ENCODE data around the gene CPSF4.

Gene CPSF4

GRCh38 chr7:99489235-99489634 lies 50.5 kb downstream of the CPSF4 start:
- no peak for DNase-seq (ENCODE audit: low spot score)
- TF ChIP-seq, protein P1, sequence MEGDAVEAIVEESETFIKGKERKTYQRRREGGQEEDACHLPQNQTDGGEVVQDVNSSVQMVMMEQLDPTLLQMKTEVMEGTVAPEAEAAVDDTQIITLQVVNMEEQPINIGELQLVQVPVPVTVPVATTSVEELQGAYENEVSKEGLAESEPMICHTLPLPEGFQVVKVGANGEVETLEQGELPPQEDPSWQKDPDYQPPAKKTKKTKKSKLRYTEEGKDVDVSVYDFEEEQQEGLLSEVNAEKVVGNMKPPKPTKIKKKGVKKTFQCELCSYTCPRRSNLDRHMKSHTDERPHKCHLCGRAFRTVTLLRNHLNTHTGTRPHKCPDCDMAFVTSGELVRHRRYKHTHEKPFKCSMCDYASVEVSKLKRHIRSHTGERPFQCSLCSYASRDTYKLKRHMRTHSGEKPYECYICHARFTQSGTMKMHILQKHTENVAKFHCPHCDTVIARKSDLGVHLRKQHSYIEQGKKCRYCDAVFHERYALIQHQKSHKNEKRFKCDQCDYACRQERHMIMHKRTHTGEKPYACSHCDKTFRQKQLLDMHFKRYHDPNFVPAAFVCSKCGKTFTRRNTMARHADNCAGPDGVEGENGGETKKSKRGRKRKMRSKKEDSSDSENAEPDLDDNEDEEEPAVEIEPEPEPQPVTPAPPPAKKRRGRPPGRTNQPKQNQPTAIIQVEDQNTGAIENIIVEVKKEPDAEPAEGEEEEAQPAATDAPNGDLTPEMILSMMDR (IDR thresholded peaks at IDR 0.05; ENCODE audit: extremely low read depth, insufficient read depth, missing control alignments): no peak
- in situ Hi-C loops (cut with MboI; ENCODE audit: low pct_unique_long_range_greater_than_20kb, low sequenced_read_pairs, unreplicated experiment): no loop called here

GRCh38 chr7:99490878-99491277 lies 52.1 kb downstream of the CPSF4 start:
- in situ Hi-C loops (cut with MboI; ENCODE audit: low pct_unique_long_range_greater_than_20kb, low sequenced_read_pairs, unreplicated experiment): no loop called here
- TF ChIP-seq, protein P1 (IDR thresholded peaks at IDR 0.05; ENCODE audit: extremely low read depth, insufficient read depth, missing control alignments): no peak
- DNase-seq (ENCODE audit: low spot score): no peak

DNA sequence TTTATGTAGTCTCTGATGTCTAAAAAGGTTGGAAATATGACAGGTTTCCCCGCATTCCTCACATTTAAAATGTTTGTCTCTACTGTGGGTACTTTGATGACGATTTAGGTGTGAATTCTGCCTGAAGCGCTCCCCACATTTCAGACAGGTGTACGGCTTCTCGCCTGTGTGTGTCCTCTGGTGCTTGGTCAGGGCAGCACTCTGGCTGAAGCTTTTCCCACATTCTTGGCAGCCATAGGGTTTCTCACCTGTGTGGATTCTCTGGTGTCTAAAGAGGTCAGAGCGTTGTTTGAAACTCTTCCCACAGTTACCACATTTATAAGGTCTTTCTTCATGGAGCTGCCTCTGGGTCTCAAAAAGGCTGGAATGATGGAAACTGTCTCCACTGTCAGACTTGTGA lies 55.1 kb downstream of the CPSF4 start:
- TF ChIP-seq, protein P1 (IDR thresholded peaks at IDR 0.05; ENCODE audit: extremely low read depth, insufficient read depth, missing control alignments): no peak
- in situ Hi-C loops (cut with MboI; ENCODE audit: low pct_unique_long_range_greater_than_20kb, low sequenced_read_pairs, unreplicated experiment): no loop called here
- DNase-seq (ENCODE audit: low spot score): no peak

DNA sequence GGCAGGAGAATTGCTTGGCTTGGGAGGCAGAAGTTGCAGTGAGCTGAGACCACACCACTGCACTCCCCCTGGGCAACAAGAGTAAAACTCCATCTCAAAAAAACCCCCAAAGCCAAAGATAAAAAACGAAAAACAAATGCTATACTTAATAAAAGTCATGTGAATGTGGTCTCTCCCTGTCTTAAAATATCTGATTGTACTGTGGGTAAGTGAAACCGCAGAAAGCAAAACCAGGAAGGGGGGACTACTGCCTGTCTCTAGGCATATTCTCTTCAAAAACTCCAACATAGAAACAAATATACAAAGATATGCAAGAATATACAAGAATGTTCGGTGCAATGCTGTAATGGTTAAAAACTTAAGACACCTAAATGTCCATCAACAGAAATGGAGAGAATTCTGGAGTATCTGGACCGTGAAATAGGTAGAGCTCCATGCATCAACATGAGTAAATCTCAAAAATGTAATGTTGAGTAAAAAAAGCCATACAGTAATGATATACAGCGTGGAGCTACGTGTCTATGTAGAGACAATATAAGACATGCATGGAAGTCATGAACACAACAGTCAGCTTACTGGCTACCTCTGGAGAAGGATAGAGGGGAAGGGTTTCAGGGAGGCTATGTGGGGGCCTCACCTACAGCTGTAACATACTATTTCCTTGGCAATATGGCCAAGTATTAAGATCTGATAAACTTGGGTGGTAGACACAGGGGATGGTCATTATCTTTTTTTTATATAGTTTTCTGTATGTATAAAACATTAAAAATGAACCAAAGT lies 59.2 kb downstream of the CPSF4 start:
- TF ChIP-seq, protein P1 (IDR thresholded peaks at IDR 0.05; ENCODE audit: extremely low read depth, insufficient read depth, missing control alignments): no peak
- in situ Hi-C loops (cut with MboI; ENCODE audit: low pct_unique_long_range_greater_than_20kb, low sequenced_read_pairs, unreplicated experiment): no loop called here

GRCh38 chr7:99498546-99498944 lies 59.8 kb downstream of the CPSF4 start:
- TF ChIP-seq, protein P1 (IDR thresholded peaks at IDR 0.05; ENCODE audit: extremely low read depth, insufficient read depth, missing control alignments): no peak
- in situ Hi-C loops (cut with MboI; ENCODE audit: low pct_unique_long_range_greater_than_20kb, low sequenced_read_pairs, unreplicated experiment): no loop called here

More for the DNA sequence above, 59.2 kb downstream of the CPSF4 start:
- DNase-seq (ENCODE audit: low spot score): no peak

GRCh38 chr7:99499371-99499720 lies 60.6 kb downstream of the CPSF4 start:
- in situ Hi-C loops (cut with MboI; ENCODE audit: low pct_unique_long_range_greater_than_20kb, low sequenced_read_pairs, unreplicated experiment): no loop called here
- peak; percentile 36 for DNase-seq (ENCODE audit: low spot score)
- TF ChIP-seq, protein P1 (IDR thresholded peaks at IDR 0.05; ENCODE audit: extremely low read depth, insufficient read depth, missing control alignments): peak; percentile 0

More at GRCh38 chr7:99498546-99498944, 59.8 kb downstream of the CPSF4 start:
- no peak for DNase-seq (ENCODE audit: low spot score)
